Measurements from ENCODE around the gene CCDC28A. TPM values are rescaled to one million over a fixed set of nuclear protein-coding genes. Genes with fewer than 3 reads are reported as not detected.

CCDC28A gene
- total RNA-seq, 1 experiment from 2014 or later: 12.0 TPM

GRCh38 chr6:138773177-138774091 lies at the start of gene CCDC28A (continued):
- TF ChIP-seq, protein P1, sequence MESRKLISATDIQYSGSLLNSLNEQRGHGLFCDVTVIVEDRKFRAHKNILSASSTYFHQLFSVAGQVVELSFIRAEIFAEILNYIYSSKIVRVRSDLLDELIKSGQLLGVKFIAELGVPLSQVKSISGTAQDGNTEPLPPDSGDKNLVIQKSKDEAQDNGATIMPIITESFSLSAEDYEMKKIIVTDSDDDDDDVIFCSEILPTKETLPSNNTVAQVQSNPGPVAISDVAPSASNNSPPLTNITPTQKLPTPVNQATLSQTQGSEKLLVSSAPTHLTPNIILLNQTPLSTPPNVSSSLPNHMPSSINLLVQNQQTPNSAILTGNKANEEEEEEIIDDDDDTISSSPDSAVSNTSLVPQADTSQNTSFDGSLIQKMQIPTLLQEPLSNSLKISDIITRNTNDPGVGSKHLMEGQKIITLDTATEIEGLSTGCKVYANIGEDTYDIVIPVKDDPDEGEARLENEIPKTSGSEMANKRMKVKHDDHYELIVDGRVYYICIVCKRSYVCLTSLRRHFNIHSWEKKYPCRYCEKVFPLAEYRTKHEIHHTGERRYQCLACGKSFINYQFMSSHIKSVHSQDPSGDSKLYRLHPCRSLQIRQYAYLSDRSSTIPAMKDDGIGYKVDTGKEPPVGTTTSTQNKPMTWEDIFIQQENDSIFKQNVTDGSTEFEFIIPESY (IDR thresholded peaks at IDR 0.05; ENCODE audit: extremely low read depth, insufficient replicate concordance, low read length): peak; percentile 85
- no peak for TF ChIP-seq ZNF274 (IDR thresholded peaks at IDR 0.05; ENCODE audit: low read depth, low read length)
- TF ChIP-seq SP1 (IDR thresholded peaks at IDR 0.05; ENCODE audit: low read depth): peak; percentile 78

DNA sequence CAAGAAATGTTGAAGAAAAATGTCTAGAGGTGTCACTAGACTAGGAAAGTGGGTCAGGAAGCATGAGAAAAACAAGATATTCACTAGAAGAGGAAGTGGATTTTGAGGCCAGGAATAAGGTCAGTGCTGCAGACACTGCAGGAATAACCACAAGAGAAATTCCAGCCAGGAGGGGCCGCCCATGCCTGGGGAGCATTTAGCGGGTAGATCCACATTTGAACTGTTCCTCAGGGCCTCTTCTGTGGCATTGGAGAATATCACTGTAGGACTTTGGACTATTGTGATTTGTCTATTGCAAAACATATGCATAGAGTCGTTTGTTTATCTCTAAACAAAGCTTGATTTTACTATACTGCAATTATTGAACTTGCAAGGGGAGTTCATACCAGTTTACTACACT lies 49.6 kb upstream of the CCDC28A start:
- CTCF ChIA-PET: no interaction called here
- POLR2A ChIA-PET: interaction anchor here (1.6 kb wide), 1 partner anchor 10 kb away, joined by 5 read pairs; no protein-coding TSS in a partner anchor
- peak overlapping the region; percentile 55 for H3K4me2 ChIP-seq (ENCODE audit: low read length)

More for the DNA sequence above, 49.6 kb upstream of the CCDC28A start:
- H3K36me3 ChIP-seq (ENCODE audit: control insufficient read depth in 1 of 2, insufficient read depth in 2 of 2, low read length in 2 of 2): no peaks in the 10 kb centered on the region
- TF ChIP-seq SRF (IDR thresholded peaks at IDR 0.05; ENCODE audit: low read depth) (no peak), RAD21 (IDR thresholded peaks at IDR 0.05; ENCODE audit: low read depth) (peak; percentile 32; the same call in 1 of the 2 replicates), JUND (IDR thresholded peaks at IDR 0.05) (peak; percentile 7; the same call in 1 of the 2 replicates), CTCF (IDR thresholded peaks at IDR 0.05 in 2 of 3, conservative IDR thresholded peaks at IDR 0.05 in 1 of 3; ENCODE audit: borderline replicate concordance in 1 of 3, insufficient read depth in 1 of 3, low read depth in 2 of 3, low read length in 2 of 3) (peak; percentile 9 to 41 (median 13); a peak in 4 of 6 replicates)
- TF ChIP-seq, protein P2, sequence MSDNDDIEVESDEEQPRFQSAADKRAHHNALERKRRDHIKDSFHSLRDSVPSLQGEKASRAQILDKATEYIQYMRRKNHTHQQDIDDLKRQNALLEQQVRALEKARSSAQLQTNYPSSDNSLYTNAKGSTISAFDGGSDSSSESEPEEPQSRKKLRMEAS (IDR thresholded peaks at IDR 0.05): no peak
- H3K4me1 ChIP-seq (ENCODE audit: control insufficient read depth in 1 of 2, insufficient read depth in 2 of 2, low read length in 2 of 2): peaks cover 28 to 34% of the 10 kb centered on the region in 2 experiments
- H3K9me2 ChIP-seq (ENCODE audit: insufficient read depth): no peaks in the 10 kb centered on the region
- no peaks in the 10 kb centered on the region for H3K27me3 ChIP-seq (ENCODE audit: insufficient read depth, low read length)
- DNase-seq (ENCODE audit: low read depth, low spot score) (peak; percentile 28), ATAC-seq (peak; percentile 46)
- peak overlapping the region; percentile 51 for H2AFZ ChIP-seq (ENCODE audit: low read depth, low read length, poor library complexity, severe bottlenecking)
- H3K9me3 ChIP-seq (ENCODE audit: control insufficient read depth in 1 of 2, insufficient read depth in 1 of 2, low read depth in 1 of 2, low read length in 2 of 2): no peaks in the 10 kb centered on the region
- intact Hi-C loops (cut with micrococcal nuclease): no loop called here
- no TSS peak for BruUV-seq (replicated peaks)
- no peak overlapping the region for H3K9ac ChIP-seq (ENCODE audit: low read length)
- no peaks in the 10 kb centered on the region for H3K79me2 ChIP-seq (ENCODE audit: insufficient read depth, low read length)
- RAD21 ChIA-PET (ENCODE audit: low non-redundant PET in 1 of 2, low total read pairs in 2 of 2, uncharacterized antibody in 2 of 2, unreplicated experiment in 2 of 2): interaction anchor here in 1 of 2 experiments (0.7 kb wide), 1 partner anchor 33 kb away, joined by 4 read pairs; no protein-coding TSS in a partner anchor
- H4K20me1 ChIP-seq (ENCODE audit: insufficient read depth): no peaks in the 10 kb centered on the region
- no peak overlapping the region for H3K27ac ChIP-seq (ENCODE audit: low read depth, low read length)
- no peak overlapping the region for H3K4me3 ChIP-seq (replicated peaks in 1 of 2; ENCODE audit: low read depth in 1 of 2, low read length in 2 of 2)

All from HCT116 (cell line).